ENCODE measurements around the gene SLC9A3.

SLC9A3 gene

DNA sequence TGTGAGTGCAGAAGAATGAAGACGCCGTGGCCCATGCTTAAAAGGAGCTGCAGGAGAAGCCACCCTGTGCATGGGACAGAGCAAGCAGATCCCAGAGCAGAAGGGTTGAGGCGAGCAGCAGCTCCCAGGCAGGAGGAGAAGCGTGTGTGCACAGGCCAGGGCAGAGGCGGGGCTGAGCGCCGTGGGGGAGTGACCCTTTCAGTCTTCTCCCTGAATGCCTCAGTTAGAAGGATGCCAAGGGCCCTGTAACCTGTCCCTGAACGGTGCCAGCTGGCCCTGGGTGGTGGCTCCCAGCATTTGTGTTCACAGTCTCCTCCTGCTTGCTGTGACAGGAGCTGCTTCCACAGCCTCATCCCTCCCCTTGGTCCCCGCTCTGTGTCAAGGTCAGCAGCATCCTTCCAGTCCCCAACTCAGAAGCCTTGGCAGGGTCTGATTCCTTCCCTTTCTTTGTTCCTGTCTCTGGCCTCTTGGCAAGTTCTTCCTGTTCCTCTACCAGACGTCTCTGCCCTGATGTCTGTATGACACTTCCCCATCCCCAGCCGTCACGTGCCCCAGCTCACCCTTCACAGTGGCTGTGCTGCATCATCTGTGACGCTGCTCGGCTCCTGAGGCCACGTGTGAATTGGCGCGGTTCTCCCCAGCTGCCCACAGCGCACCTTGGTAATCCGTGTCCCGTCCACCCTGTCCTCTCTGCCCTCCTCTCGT, 76.0 kb downstream of the SLC9A3 start:
- Histone ChIP-seq H3K23ac (ENCODE audit: low read depth, low read length, poor library complexity) (peak overlapping the region; percentile 50), H2BK5ac (ENCODE audit: low read length) (no peak overlapping the region), H2BK12ac (ENCODE audit: low read length) (no peak overlapping the region), H3K4me2 (ENCODE audit: insufficient read depth, low read length, poor library complexity, severe bottlenecking) (no peak overlapping the region), H3K36me3 (replicated peaks in 1 of 2; ENCODE audit: control insufficient read depth in 2 of 2, insufficient read depth in 2 of 2, low read length in 2 of 2) (peaks cover 27 to 74% of the 10 kb centered on the region in 2 donors), H3K18ac (ENCODE audit: low read length) (no peak overlapping the region), H3K9ac (ENCODE audit: low read depth, low read length, poor library complexity) (peak overlapping the region; percentile 53), H3K79me1 (ENCODE audit: low read depth, low read length) (peaks cover 11% of the 10 kb centered on the region), H3K27me3 (ENCODE audit: control insufficient read depth in 3 of 3, insufficient read depth in 3 of 3, low read depth in 1 of 3, low read length in 3 of 3) (no peaks in the 10 kb centered on the region), H2BK15ac (ENCODE audit: low read length) (no peak overlapping the region), H3K27ac (replicated peaks; ENCODE audit: low read length) (no peak overlapping the region), H3K9me3 (replicated peaks in 1 of 2; ENCODE audit: control insufficient read depth in 2 of 2, insufficient read depth in 1 of 2, low read depth in 1 of 2, low read length in 2 of 2) (peaks cover 6 to 33% of the 10 kb centered on the region in 2 donors), H3K14ac (ENCODE audit: low read length) (no peak overlapping the region), H4K91ac (ENCODE audit: low read depth, low read length, poor library complexity) (no peak overlapping the region), H3K4ac (ENCODE audit: low read length) (no peak overlapping the region), H2AFZ (ENCODE audit: low read length) (no peak overlapping the region), H3K4me1 (ENCODE audit: control insufficient read depth in 2 of 2, insufficient read depth in 1 of 2, low read depth in 1 of 2, low read length in 2 of 2) (peaks cover 5 to 7% of the 10 kb centered on the region in 2 donors), H4K8ac (ENCODE audit: low read depth, low read length) (no peak overlapping the region), H3K4me3 (ENCODE audit: low read length in 2 of 2) (no peak overlapping the region), H2BK120ac (ENCODE audit: low read depth, low read length) (no peak overlapping the region), H2AK5ac (ENCODE audit: low read depth, low read length) (no peak overlapping the region)
- no peak for DNase-seq (ENCODE audit: low spot score)
- no CpG with 5 or more reads among the region's 21 CpGs for WGBS, 2 donors (ENCODE audit: extremely low coverage in 2 of 2, insufficient read length in 2 of 2, insufficient replicate concordance in 1 of 2)

DNA sequence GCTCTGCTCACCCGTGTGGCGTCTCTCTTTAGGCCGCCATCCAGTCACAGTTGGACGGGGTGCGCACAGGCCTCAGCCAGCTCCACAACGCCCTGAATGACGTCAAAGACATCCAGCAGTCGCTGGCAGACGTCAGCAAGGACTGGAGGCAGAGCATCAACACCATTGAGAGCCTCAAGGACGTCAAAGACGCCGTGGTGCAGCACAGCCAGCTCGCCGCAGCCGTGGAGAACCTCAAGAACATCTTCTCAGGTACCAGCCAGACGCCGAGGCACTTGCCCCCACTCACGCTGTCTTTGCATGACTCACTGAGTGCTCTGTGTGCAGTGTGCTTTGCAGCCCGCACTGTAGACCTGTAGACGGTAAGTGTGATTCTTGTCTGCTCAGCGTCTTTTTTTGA, 76.7 kb downstream of the SLC9A3 start:
- H4K8ac ChIP-seq (ENCODE audit: low read depth, low read length) = no peak overlapping the region
- H3K18ac ChIP-seq (ENCODE audit: low read length) = no peak overlapping the region
- no peak overlapping the region for H2BK15ac ChIP-seq (ENCODE audit: low read length)
- DNase-seq (ENCODE audit: low spot score) = no peak
- no peak overlapping the region for H2AFZ ChIP-seq (ENCODE audit: low read length)
- no CpG with 5 or more reads among the region's 21 CpGs for WGBS, 2 donors (ENCODE audit: extremely low coverage in 2 of 2, insufficient read length in 2 of 2, insufficient replicate concordance in 1 of 2)
- no peak overlapping the region for H3K9ac ChIP-seq (ENCODE audit: low read depth, low read length, poor library complexity)
- no peak overlapping the region for H3K4me3 ChIP-seq (ENCODE audit: low read length in 2 of 2)
- no peak overlapping the region for H3K27ac ChIP-seq (replicated peaks; ENCODE audit: low read length)
- no peaks in the 10 kb centered on the region for H3K27me3 ChIP-seq (ENCODE audit: control insufficient read depth in 3 of 3, insufficient read depth in 3 of 3, low read depth in 1 of 3, low read length in 3 of 3)
- H4K91ac ChIP-seq (ENCODE audit: low read depth, low read length, poor library complexity) = no peak overlapping the region
- H3K36me3 ChIP-seq (replicated peaks in 1 of 2; ENCODE audit: control insufficient read depth in 2 of 2, insufficient read depth in 2 of 2, low read length in 2 of 2) = peaks cover 21 to 67% of the 10 kb centered on the region in 2 donors
- peak overlapping the region; percentile 23 for H3K23ac ChIP-seq (ENCODE audit: low read depth, low read length, poor library complexity)
- no peak overlapping the region for H3K14ac ChIP-seq (ENCODE audit: low read length)
- no peak overlapping the region for H2BK120ac ChIP-seq (ENCODE audit: low read depth, low read length)
- H3K4me2 ChIP-seq (ENCODE audit: insufficient read depth, low read length, poor library complexity, severe bottlenecking) = no peak overlapping the region
- H2BK5ac ChIP-seq (ENCODE audit: low read length) = no peak overlapping the region
- peaks cover 11% of the 10 kb centered on the region for H3K79me1 ChIP-seq (ENCODE audit: low read depth, low read length)
- H3K4me1 ChIP-seq (ENCODE audit: control insufficient read depth in 2 of 2, insufficient read depth in 1 of 2, low read depth in 1 of 2, low read length in 2 of 2) = peaks cover 5 to 8% of the 10 kb centered on the region in 2 donors
- H3K4ac ChIP-seq (ENCODE audit: low read length) = no peak overlapping the region
- no peak overlapping the region for H2BK12ac ChIP-seq (ENCODE audit: low read length)
- peaks cover 2 to 27% of the 10 kb centered on the region in 2 donors for H3K9me3 ChIP-seq (replicated peaks in 1 of 2; ENCODE audit: control insufficient read depth in 2 of 2, insufficient read depth in 1 of 2, low read depth in 1 of 2, low read length in 2 of 2)
- H2AK5ac ChIP-seq (ENCODE audit: low read depth, low read length) = no peak overlapping the region

DNA sequence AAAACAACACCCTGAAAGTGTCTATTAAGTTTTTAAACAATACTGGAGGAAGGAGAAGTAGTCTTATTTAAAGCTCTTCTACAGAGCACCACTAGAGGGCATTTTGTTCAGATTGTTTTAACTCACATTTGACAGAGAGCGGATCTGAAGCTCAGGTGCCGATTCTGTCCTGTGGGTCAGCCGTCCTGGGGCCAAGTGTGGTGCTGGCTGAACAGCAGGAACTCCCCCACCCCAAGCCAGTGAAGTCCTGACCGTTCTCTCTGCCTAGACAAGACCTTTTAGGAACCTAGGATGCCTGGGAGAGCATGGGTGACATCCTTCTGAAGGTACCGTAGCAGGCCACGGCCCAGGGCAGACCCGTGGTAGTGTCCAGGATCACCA, 77.4 kb downstream of the SLC9A3 start:
- Histone ChIP-seq H2BK5ac (ENCODE audit: low read length) (no peak overlapping the region), H3K27ac (replicated peaks; ENCODE audit: low read length) (no peak overlapping the region), H4K8ac (ENCODE audit: low read depth, low read length) (no peak overlapping the region), H2BK120ac (ENCODE audit: low read depth, low read length) (no peak overlapping the region), H2AFZ (ENCODE audit: low read length) (no peak overlapping the region), H3K4me1 (ENCODE audit: control insufficient read depth in 2 of 2, insufficient read depth in 1 of 2, low read depth in 1 of 2, low read length in 2 of 2) (peaks cover 9 to 14% of the 10 kb centered on the region in 2 donors), H3K9ac (ENCODE audit: low read depth, low read length, poor library complexity) (no peak overlapping the region), H3K9me3 (replicated peaks in 1 of 2; ENCODE audit: control insufficient read depth in 2 of 2, insufficient read depth in 1 of 2, low read depth in 1 of 2, low read length in 2 of 2) (peaks cover under 1 to 20% of the 10 kb centered on the region in 2 donors), H3K14ac (ENCODE audit: low read length) (no peak overlapping the region), H3K18ac (ENCODE audit: low read length) (no peak overlapping the region), H2BK15ac (ENCODE audit: low read length) (no peak overlapping the region), H3K79me1 (ENCODE audit: low read depth, low read length) (peaks cover 13% of the 10 kb centered on the region), H3K4ac (ENCODE audit: low read length) (no peak overlapping the region), H3K4me2 (ENCODE audit: insufficient read depth, low read length, poor library complexity, severe bottlenecking) (no peak overlapping the region), H3K36me3 (replicated peaks in 1 of 2; ENCODE audit: control insufficient read depth in 2 of 2, insufficient read depth in 2 of 2, low read length in 2 of 2) (peaks cover 21 to 61% of the 10 kb centered on the region in 2 donors), H3K27me3 (ENCODE audit: control insufficient read depth in 3 of 3, insufficient read depth in 3 of 3, low read depth in 1 of 3, low read length in 3 of 3) (no peaks in the 10 kb centered on the region), H2BK12ac (ENCODE audit: low read length) (peak overlapping the region; percentile 77), H2AK5ac (ENCODE audit: low read depth, low read length) (no peak overlapping the region), H4K91ac (ENCODE audit: low read depth, low read length, poor library complexity) (no peak overlapping the region), H3K23ac (ENCODE audit: low read depth, low read length, poor library complexity) (no peak overlapping the region), H3K4me3 (ENCODE audit: low read length in 2 of 2) (no peak overlapping the region)
- WGBS, 2 donors (ENCODE audit: extremely low coverage in 2 of 2, insufficient read length in 2 of 2, insufficient replicate concordance in 1 of 2) = no CpG with 5 or more reads among the region's 7 CpGs
- DNase-seq (ENCODE audit: low spot score) = no peak

DNA sequence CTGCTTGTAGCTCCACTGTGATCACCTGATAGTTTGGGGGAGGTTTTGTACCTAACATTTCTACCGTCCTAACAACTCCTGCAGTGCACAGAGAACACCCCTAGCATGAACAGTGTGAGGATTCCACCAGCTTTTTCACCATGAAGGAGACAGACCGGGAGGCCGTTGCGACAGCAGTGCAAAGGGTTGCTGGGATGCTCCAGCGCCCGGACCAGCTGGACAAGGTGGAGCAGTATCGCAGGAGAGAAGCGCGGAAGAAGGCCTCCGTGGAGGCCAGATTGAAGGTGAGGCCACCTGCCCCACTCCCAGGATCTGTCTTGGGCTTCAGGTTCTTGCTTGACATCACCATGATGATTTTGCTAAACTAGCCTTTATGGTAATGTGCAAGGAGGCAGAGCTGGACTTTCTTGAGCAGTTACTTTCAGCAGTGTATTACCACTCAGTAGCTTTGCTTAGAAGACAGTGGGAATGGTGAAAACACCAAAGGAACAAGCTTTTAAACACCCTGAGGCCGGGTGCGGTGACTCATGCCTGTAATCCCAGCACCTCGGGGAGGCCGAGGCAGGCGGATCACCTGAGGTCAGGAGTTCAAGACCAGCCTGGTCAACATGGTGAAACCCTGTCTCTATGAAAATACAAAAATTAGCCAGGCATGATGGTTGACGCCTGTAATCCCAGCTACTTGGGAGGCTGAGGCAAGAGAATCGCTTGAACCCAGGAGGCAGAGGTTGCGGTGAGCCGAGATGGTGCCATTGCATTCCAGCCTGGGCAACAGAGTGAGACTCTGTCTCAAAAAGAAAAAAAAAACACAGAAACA, 78.0 kb downstream of the SLC9A3 start:
- Histone ChIP-seq H3K27me3 (ENCODE audit: control insufficient read depth in 3 of 3, insufficient read depth in 3 of 3, low read depth in 1 of 3, low read length in 3 of 3) (no peaks in the 10 kb centered on the region), H4K91ac (ENCODE audit: low read depth, low read length, poor library complexity) (no peak overlapping the region), H3K14ac (ENCODE audit: low read length) (no peak overlapping the region), H2BK15ac (ENCODE audit: low read length) (no peak overlapping the region), H2AFZ (ENCODE audit: low read length) (no peak overlapping the region), H3K9me3 (replicated peaks in 1 of 2; ENCODE audit: control insufficient read depth in 2 of 2, insufficient read depth in 1 of 2, low read depth in 1 of 2, low read length in 2 of 2) (peaks cover 0 to 14% of the 10 kb centered on the region in 2 donors), H3K4me2 (ENCODE audit: insufficient read depth, low read length, poor library complexity, severe bottlenecking) (no peak overlapping the region), H3K36me3 (replicated peaks in 1 of 2; ENCODE audit: control insufficient read depth in 2 of 2, insufficient read depth in 2 of 2, low read length in 2 of 2) (peaks cover 20 to 55% of the 10 kb centered on the region in 2 donors), H3K18ac (ENCODE audit: low read length) (no peak overlapping the region), H2BK120ac (ENCODE audit: low read depth, low read length) (no peak overlapping the region), H2AK5ac (ENCODE audit: low read depth, low read length) (no peak overlapping the region), H3K4ac (ENCODE audit: low read length) (no peak overlapping the region), H3K27ac (replicated peaks; ENCODE audit: low read length) (no peak overlapping the region), H2BK5ac (ENCODE audit: low read length) (no peak overlapping the region), H3K23ac (ENCODE audit: low read depth, low read length, poor library complexity) (no peak overlapping the region), H4K8ac (ENCODE audit: low read depth, low read length) (no peak overlapping the region), H3K4me1 (ENCODE audit: control insufficient read depth in 2 of 2, insufficient read depth in 1 of 2, low read depth in 1 of 2, low read length in 2 of 2) (peaks cover 9 to 14% of the 10 kb centered on the region in 2 donors), H2BK12ac (ENCODE audit: low read length) (no peak overlapping the region), H3K79me1 (ENCODE audit: low read depth, low read length) (peaks cover 13% of the 10 kb centered on the region), H3K9ac (ENCODE audit: low read depth, low read length, poor library complexity) (no peak overlapping the region), H3K4me3 (ENCODE audit: low read length in 2 of 2) (no peak overlapping the region)
- no peak for DNase-seq (ENCODE audit: low spot score)
- whole genome bisulfite sequencing, 2 donors (ENCODE audit: extremely low coverage in 2 of 2, insufficient read length in 2 of 2, insufficient replicate concordance in 1 of 2) = no CpG with 5 or more reads among the region's 19 CpGs

Measured in neuronal stem cell (in vitro differentiated cells).